ENCODE data around the gene PLCB1. TPM values are rescaled to one million over a fixed set of nuclear protein-coding genes. Genes with fewer than 3 reads are reported as not detected.

Gene PLCB1
- total and polyA plus RNA-seq, 3 experiments from 2014 or later: 8.5 to 9.9 (median 8.8) TPM

DNA sequence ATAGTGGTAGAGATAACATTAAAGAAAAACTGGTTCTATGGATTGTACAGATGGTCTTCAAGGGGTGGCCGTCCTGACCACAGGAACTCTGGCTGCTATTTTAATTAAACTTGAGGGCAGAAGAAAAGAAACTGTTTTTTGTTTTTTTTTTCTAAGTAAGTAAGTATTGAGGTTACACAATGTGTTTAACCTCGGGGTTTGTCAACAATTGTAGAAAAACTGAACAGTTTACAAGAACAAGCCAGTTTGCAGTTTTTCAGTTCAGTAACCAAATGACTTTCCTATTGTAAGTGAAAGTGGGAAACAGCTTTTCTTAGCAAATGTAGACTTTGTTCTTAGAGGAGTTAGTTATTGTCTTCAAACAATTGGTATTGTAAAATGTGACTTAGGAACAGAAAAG, 77.0 kb downstream of the PLCB1 start:
- H3K4me1 ChIP-seq (ENCODE audit: insufficient read depth, low read length): peaks cover 7% of the 10 kb centered on the region
- H3K9me3 Mint-ChIP-seq: no peaks in the 10 kb centered on the region
- peak overlapping the region in 1 of 8 donors; percentile 5 for H3K27ac Mint-ChIP-seq
- H3K4me3 ChIP-seq (ENCODE audit: low read length): no peak overlapping the region
- no peaks in the 10 kb centered on the region for H3K9me3 ChIP-seq (ENCODE audit: low read length)
- H3K27me3 ChIP-seq (ENCODE audit: insufficient read depth, low read length, poor library complexity, severe bottlenecking): no peaks in the 10 kb centered on the region
- ChIA-PET CTCF (no interaction called here), POLR2A (no interaction called here)
- H3K27me3 Mint-ChIP-seq: no peaks in the 10 kb centered on the region
- H3K27ac ChIP-seq (ENCODE audit: low read depth, low read length): no peak overlapping the region
- no peak for DNase-seq
- no peaks in the 10 kb centered on the region for H3K36me3 ChIP-seq (ENCODE audit: insufficient read depth, low read length)
- peaks cover 0 to 2% (median 0%) of the 10 kb centered on the region in 3 donors for H3K36me3 Mint-ChIP-seq
- peaks cover 20 to 50% (median 29%) of the 10 kb centered on the region in 3 donors for H3K4me1 Mint-ChIP-seq
- no peak overlapping the region for H3K4me3 Mint-ChIP-seq

DNA sequence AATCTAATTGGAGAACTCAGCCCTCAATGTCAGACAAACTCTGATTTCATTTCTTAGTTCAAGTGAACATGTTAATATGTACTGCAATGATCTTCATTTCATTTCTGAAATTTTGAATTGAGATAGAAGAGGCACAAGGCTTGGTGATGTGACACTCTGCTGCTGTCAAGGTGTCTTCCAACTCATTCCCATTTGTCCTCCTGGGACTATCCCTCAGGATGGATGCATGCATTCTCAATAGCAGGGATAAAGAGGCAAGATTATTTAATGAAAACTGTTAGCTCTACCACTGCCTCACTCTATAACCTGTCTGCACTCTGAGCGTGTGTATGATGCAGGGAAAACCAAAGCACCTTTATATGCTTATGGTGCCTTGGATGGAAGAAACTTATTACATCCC, 78.7 kb downstream of the PLCB1 start:
- Mint-ChIP-seq H3K27me3 (no peaks in the 10 kb centered on the region), H3K36me3 (peaks cover 0 to 2% (median 0%) of the 10 kb centered on the region in 3 donors), H3K4me3 (no peak overlapping the region), H3K27ac (no peak overlapping the region), H3K9me3 (no peaks in the 10 kb centered on the region), H3K4me1 (peaks cover 31 to 64% (median 43%) of the 10 kb centered on the region in 3 donors)
- H3K9me3 ChIP-seq (ENCODE audit: low read length): no peaks in the 10 kb centered on the region
- CTCF ChIA-PET: no interaction called here
- no peak overlapping the region for H3K4me3 ChIP-seq (ENCODE audit: low read length)
- POLR2A ChIA-PET: no interaction called here
- H3K4me1 ChIP-seq (ENCODE audit: insufficient read depth, low read length): peaks cover 15% of the 10 kb centered on the region
- DNase-seq: no peak
- H3K27ac ChIP-seq (ENCODE audit: low read depth, low read length): no peak overlapping the region
- no peaks in the 10 kb centered on the region for H3K36me3 ChIP-seq (ENCODE audit: insufficient read depth, low read length)
- no peaks in the 10 kb centered on the region for H3K27me3 ChIP-seq (ENCODE audit: insufficient read depth, low read length, poor library complexity, severe bottlenecking)

DNA sequence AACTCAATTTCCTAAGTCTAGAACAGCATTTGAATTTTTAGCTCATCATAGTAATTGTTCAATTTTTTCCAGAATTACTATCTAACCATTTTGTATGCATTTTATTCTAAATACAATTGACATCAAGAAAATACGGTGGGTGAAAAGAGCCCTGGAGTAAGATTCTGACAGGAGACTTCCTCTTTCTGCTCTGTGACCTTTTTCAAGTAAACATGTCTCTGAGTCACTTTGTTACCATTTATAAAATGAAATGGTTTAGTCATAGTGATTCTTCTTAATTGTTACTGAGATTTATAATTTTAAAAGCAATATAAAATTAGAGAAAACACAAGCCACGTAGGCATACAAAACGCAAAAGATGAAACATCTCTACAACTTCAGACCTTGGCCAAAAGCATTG, 80.2 kb downstream of the PLCB1 start:
- no peak for DNase-seq
- H3K4me3 Mint-ChIP-seq: no peak overlapping the region
- no peaks in the 10 kb centered on the region for H3K27me3 ChIP-seq (ENCODE audit: insufficient read depth, low read length, poor library complexity, severe bottlenecking)
- no peak overlapping the region for H3K27ac ChIP-seq (ENCODE audit: low read depth, low read length)
- H3K27ac Mint-ChIP-seq: no peak overlapping the region
- H3K27me3 Mint-ChIP-seq: no peaks in the 10 kb centered on the region
- ChIA-PET CTCF (no interaction called here), POLR2A (no interaction called here)
- no peaks in the 10 kb centered on the region for H3K9me3 ChIP-seq (ENCODE audit: low read length)
- no peaks in the 10 kb centered on the region for H3K9me3 Mint-ChIP-seq
- peaks cover 0 to 2% (median 0%) of the 10 kb centered on the region in 3 donors for H3K36me3 Mint-ChIP-seq
- peaks cover 40 to 73% (median 50%) of the 10 kb centered on the region in 3 donors for H3K4me1 Mint-ChIP-seq
- peaks cover 15% of the 10 kb centered on the region for H3K4me1 ChIP-seq (ENCODE audit: insufficient read depth, low read length)
- no peaks in the 10 kb centered on the region for H3K36me3 ChIP-seq (ENCODE audit: insufficient read depth, low read length)
- H3K4me3 ChIP-seq (ENCODE audit: low read length): no peak overlapping the region

DNA sequence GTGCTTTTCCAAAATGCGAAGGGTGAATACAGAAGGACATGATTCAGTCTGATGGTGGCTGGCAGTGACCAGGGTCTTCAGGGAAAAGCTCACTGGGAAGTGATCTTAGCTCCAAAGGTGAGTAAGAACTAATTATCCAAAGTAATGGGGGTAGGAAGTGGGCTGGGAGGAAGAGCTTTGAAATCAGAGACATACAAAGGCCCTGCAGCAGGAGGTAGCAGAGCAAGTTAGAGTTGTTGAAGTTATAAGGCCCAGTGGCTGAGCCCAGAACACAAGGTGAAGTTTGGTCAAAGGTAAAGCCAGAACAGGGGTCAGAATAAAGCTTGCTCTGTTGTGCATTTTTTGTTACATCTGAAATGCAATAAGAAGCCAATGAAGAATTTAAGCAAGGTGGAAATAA, 81.2 kb downstream of the PLCB1 start:
- Mint-ChIP-seq H3K36me3 (no peaks in the 10 kb centered on the region), H3K9me3 (no peaks in the 10 kb centered on the region), H3K27ac (peak overlapping the region in 7 of 8 donors; percentile 67 to 94 (median 88)), H3K4me1 (peaks cover 41 to 71% (median 47%) of the 10 kb centered on the region in 3 donors), H3K4me3 (peak overlapping the region; percentile 46 to 85 (median 81)), H3K27me3 (no peaks in the 10 kb centered on the region)
- H3K27me3 ChIP-seq (ENCODE audit: insufficient read depth, low read length, poor library complexity, severe bottlenecking): no peaks in the 10 kb centered on the region
- peaks cover 15% of the 10 kb centered on the region for H3K4me1 ChIP-seq (ENCODE audit: insufficient read depth, low read length)
- H3K4me3 ChIP-seq (ENCODE audit: low read length): no peak overlapping the region
- DNase-seq: no peak
- ChIA-PET POLR2A (no interaction called here), CTCF (no interaction called here)
- no peaks in the 10 kb centered on the region for H3K36me3 ChIP-seq (ENCODE audit: insufficient read depth, low read length)
- H3K9me3 ChIP-seq (ENCODE audit: low read length): no peaks in the 10 kb centered on the region
- no peak overlapping the region for H3K27ac ChIP-seq (ENCODE audit: low read depth, low read length)

DNA sequence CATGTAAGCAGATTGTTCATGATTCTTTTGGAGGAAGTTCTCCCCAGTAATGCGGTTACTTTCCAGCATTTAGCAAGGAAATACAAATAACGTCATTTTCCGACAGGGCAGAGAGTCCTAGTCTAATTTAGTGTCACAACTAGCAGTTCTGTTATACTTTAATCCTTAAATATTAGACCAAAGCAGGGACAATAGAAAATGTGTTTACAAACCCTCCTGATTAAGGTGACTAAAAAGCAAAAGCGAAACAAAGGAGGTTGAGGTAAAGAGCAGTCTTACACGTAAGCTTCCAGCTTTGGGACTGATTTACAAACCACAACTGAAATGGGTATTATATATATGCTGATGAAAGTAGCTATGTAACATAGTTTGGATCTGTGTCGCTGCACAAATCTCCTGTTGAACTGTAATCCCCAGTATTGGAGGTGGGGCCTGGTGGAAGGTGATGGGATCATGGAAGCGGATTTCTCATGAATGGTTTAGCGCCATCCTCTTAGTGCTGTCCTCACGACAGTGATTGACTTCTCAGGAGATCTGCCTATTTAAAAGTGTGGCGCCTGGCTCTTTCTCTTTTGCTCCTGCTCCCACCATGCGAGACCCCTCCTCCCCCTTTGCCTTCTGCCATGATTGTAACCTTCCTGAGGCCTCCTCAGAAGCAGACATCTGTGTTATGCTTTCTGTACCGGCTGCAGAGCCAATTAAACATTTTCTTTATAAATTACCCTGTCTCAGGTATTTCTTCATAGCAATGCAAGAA, 81.9 kb downstream of the PLCB1 start:
- DNase-seq: peak in 2 of 5 donors; percentile 14 to 26
- H3K9me3 Mint-ChIP-seq: no peaks in the 10 kb centered on the region
- POLR2A ChIA-PET: no interaction called here

DNA sequence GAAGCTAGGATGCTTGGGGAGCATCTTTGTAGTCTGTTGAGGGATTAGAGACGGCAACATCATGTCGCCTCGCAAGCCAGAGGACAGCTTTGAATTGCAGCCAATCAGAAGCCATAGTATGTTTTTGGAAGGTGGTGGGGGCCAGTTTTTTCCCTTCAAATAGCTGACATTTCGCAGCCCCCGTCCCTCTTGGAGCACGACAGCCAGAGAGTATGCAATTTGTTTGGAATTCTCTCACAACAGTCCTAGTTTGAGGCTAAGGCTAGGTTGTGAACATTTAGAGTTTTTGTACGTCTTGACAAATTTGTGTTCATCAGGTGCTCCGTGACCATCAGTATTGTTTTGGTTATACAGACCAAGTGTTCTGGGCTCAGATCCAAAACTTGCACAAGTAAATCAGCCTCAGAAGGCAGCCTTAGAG, 83.3 kb downstream of the PLCB1 start:
- ChIA-PET CTCF (no interaction called here), POLR2A (no interaction called here)
- Histone ChIP-seq H3K4me1 (ENCODE audit: insufficient read depth, low read length) (peaks cover 15% of the 10 kb centered on the region), H3K27me3 (ENCODE audit: insufficient read depth, low read length, poor library complexity, severe bottlenecking) (no peaks in the 10 kb centered on the region), H3K27ac (ENCODE audit: low read depth, low read length) (no peak overlapping the region), H3K9me3 (ENCODE audit: low read length) (no peaks in the 10 kb centered on the region), H3K4me3 (ENCODE audit: low read length) (no peak overlapping the region), H3K36me3 (ENCODE audit: insufficient read depth, low read length) (no peaks in the 10 kb centered on the region)
- Mint-ChIP-seq H3K27ac (peak overlapping the region in 3 of 8 donors; percentile 72 to 94 (median 92)), H3K9me3 (no peaks in the 10 kb centered on the region), H3K4me3 (no peak overlapping the region), H3K27me3 (no peaks in the 10 kb centered on the region), H3K4me1 (peaks cover 35 to 57% (median 40%) of the 10 kb centered on the region in 3 donors), H3K36me3 (no peaks in the 10 kb centered on the region)
- DNase-seq: no peak

More for the DNA sequence above, 81.9 kb downstream of the PLCB1 start:
- Mint-ChIP-seq H3K27ac (peak overlapping the region; percentile 67 to 94 (median 88)), H3K4me3 (peak overlapping the region; percentile 46 to 85 (median 81)), H3K4me1 (peaks cover 38 to 66% (median 42%) of the 10 kb centered on the region in 3 donors), H3K27me3 (no peaks in the 10 kb centered on the region), H3K36me3 (no peaks in the 10 kb centered on the region)
- Histone ChIP-seq H3K9me3 (ENCODE audit: low read length) (no peaks in the 10 kb centered on the region), H3K27me3 (ENCODE audit: insufficient read depth, low read length, poor library complexity, severe bottlenecking) (no peaks in the 10 kb centered on the region), H3K36me3 (ENCODE audit: insufficient read depth, low read length) (no peaks in the 10 kb centered on the region), H3K4me3 (ENCODE audit: low read length) (peak overlapping the region; percentile 7), H3K4me1 (ENCODE audit: insufficient read depth, low read length) (peaks cover 15% of the 10 kb centered on the region), H3K27ac (ENCODE audit: low read depth, low read length) (no peak overlapping the region)
- CTCF ChIA-PET: no interaction called here

DNA sequence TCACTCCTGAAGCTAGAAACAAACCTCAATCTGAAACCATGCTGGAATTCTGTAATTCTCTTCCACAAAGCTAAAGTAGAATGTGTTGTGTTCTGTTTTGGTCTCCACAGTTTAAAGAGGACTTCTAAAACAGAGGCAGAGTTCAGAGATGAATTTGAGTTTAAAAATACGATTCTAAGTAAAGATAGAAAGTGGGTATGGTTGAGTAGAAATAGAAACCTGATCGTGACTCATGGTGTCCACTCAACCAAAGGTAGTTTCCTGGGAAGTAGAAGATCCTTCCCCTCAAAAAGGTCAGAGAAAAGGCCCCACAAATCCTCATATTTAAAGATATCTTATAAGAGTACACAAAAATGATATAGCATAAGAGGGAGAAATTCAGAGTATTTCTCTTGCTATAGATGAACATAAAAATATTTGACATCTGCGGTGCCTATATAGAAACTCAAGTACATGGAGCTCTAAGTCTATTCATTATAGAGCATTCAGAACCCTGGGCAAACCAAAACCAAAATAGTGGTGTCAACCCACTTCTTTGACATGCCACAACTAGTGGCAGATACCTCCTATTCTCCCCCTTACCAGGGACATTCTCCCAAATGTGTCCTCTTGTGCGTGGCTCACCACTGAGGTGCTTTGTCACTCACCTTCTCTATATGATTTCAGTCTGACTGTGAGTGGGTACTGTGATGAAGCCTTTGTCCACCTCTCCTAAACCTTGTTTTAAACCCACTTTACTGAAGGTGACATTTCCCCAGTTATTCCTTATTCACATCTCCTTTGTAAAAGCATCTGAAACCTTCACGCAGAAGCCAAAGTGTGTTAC, 84.5 kb downstream of the PLCB1 start:
- H3K4me1 ChIP-seq (ENCODE audit: insufficient read depth, low read length): peaks cover 15% of the 10 kb centered on the region
- CTCF ChIA-PET: no interaction called here
- no peaks in the 10 kb centered on the region for H3K27me3 Mint-ChIP-seq
- H3K4me3 ChIP-seq (ENCODE audit: low read length): no peak overlapping the region
- POLR2A ChIA-PET: no interaction called here
- no peaks in the 10 kb centered on the region for H3K36me3 Mint-ChIP-seq
- no peaks in the 10 kb centered on the region for H3K36me3 ChIP-seq (ENCODE audit: insufficient read depth, low read length)
- no peak overlapping the region for H3K27ac Mint-ChIP-seq
- H3K4me1 Mint-ChIP-seq: peaks cover 35 to 49% (median 40%) of the 10 kb centered on the region in 3 donors
- no peak overlapping the region for H3K27ac ChIP-seq (ENCODE audit: low read depth, low read length)
- H3K4me3 Mint-ChIP-seq: peak overlapping the region in 1 of 7 donors; percentile 3
- no peaks in the 10 kb centered on the region for H3K27me3 ChIP-seq (ENCODE audit: insufficient read depth, low read length, poor library complexity, severe bottlenecking)
- H3K9me3 ChIP-seq (ENCODE audit: low read length): no peaks in the 10 kb centered on the region
- H3K9me3 Mint-ChIP-seq: no peaks in the 10 kb centered on the region
- DNase-seq: no peak

DNA sequence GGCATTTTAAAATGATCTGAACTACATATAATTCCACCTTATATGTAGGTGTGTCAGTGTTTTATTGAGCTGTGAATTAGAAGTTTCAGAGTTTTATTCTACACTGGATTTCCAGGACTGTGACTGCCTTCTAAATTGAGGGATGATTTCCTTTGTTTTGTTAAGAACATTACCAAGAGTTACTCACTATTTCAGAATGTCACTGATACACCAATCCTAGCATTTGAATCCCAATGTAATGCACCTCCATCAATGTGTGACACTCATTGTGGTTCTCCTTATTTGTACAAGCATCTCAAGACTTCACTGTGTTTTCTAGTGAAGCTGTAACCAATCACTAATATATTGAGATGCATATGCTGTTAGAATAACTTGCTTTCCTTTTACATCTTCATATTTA, 86.8 kb downstream of the PLCB1 start:
- no peak overlapping the region for H3K27ac ChIP-seq (ENCODE audit: low read depth, low read length)
- CTCF ChIA-PET: no interaction called here
- H3K4me1 Mint-ChIP-seq: peaks cover 24 to 34% (median 26%) of the 10 kb centered on the region in 3 donors
- H3K36me3 Mint-ChIP-seq: peaks cover 0 to 5% (median 0%) of the 10 kb centered on the region in 3 donors
- no peaks in the 10 kb centered on the region for H3K36me3 ChIP-seq (ENCODE audit: insufficient read depth, low read length)
- no peak overlapping the region for H3K27ac Mint-ChIP-seq
- peaks cover 9% of the 10 kb centered on the region for H3K4me1 ChIP-seq (ENCODE audit: insufficient read depth, low read length)
- no peak overlapping the region for H3K4me3 ChIP-seq (ENCODE audit: low read length)
- peaks cover 0 to 3% (median 0%) of the 10 kb centered on the region in 5 donors for H3K9me3 Mint-ChIP-seq
- no peak for DNase-seq
- no peak overlapping the region for H3K4me3 Mint-ChIP-seq
- H3K27me3 Mint-ChIP-seq: no peaks in the 10 kb centered on the region
- no peaks in the 10 kb centered on the region for H3K27me3 ChIP-seq (ENCODE audit: insufficient read depth, low read length, poor library complexity, severe bottlenecking)
- H3K9me3 ChIP-seq (ENCODE audit: low read length): no peaks in the 10 kb centered on the region
- POLR2A ChIA-PET: no interaction called here
